ENCODE results near the gene DAP3.

GRCh38 chr1:155695608-155696007, 6.7 kb downstream of the DAP3 start:
- TF ChIP-seq ELF4 (IDR thresholded peaks at IDR 0.05), result no peak
- TF ChIP-seq FOXK2 (IDR thresholded peaks at IDR 0.05), result no peak
- no peak for TF ChIP-seq LEF1 (IDR thresholded peaks at IDR 0.05; ENCODE audit: borderline replicate concordance)
- no peak for TF ChIP-seq SP1 (IDR thresholded peaks at IDR 0.05)
- no peak for TF ChIP-seq FOXA1 (IDR thresholded peaks at IDR 0.05)
- no peak for TF ChIP-seq FOXM1 (IDR thresholded peaks at IDR 0.05; ENCODE audit: borderline replicate concordance)
- no peak for TF ChIP-seq TARDBP (IDR thresholded peaks at IDR 0.05)
- no peak for TF ChIP-seq ZNF384 (IDR thresholded peaks at IDR 0.05)
- no peak for TF ChIP-seq ARNT (IDR thresholded peaks at IDR 0.05)
